Kidney glomerular epithelial cell (primary cell): ENCODE data around the gene GANC.

Source experiments
- DNase-seq: peaks from one replicate; lab custom pipeline; 2025; lab: John Stamatoyannopoulos, UW

GANC gene

GRCh38 chr15:42348083-42348482 is 75.1 kb downstream of the GANC start:
- no peak for DNase-seq

DNA sequence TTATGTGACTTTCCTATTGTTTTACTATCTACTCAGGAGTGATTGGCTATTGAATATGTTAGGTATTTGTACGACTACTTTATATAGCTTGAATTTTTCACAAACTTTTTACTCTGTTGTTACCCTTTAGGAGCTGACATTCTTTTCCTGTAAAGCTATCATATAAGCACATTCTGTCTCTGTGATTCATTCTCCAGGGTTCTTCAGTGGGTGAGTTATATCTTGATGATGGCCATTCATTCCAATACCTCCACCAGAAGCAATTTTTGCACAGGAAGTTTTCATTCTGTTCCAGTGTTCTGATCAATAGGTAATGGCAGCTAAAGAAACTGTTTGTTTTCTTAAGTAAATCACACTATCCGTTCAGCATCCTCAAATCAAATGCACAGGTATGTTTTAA is 76.2 kb downstream of the GANC start:
- DNase-seq, result no peak

GRCh38 chr15:42352401-42352800 is 79.4 kb downstream of the GANC start:
- no peak for DNase-seq

- DNase-seq, result no peak
Observed at GRCh38 chr15:42353061-42353460, 80.1 kb downstream of the GANC start.

DNA sequence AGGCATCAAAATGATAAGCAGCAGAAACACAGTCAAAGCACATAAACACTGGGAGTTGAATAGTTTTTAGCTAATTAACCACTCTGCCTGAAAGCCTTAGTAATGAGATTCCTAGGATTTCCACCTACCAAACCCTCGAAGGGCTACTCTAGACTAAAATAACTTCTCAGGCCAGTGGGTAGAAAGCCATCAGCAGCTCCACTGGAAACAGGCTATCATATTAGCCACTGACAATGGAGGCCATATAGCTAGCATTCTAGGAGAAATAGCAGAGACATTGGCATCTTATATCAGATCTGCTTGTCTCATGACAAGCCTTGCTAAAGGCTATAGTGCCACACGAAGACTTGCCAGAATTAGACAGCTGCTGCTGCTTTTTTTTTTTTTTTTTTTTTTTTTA is 81.8 kb downstream of the GANC start:
- DNase-seq, result no peak

- DNase-seq, result no peak
Observed at GRCh38 chr15:42355291-42355690, 82.3 kb downstream of the GANC start.

DNA sequence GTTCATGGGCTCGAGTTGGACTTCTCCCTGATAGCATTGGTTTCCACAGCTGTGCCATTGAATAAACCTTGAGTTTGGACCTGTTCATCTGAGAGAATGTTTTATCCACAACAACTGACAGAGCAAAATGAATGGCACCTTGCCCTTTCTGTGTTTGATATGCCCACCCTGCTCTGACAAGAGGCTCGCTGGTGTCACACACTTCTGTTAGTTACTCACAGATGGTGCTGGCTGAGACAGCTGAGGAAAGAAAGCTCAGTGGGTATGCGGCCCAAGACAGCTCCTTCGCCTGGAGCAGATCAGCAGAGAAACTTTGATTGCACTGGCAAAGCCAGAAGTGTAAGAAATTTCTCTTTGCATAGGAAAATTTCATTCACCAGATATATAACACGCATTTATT is 83.8 kb downstream of the GANC start:
- DNase-seq, result no peak

- DNase-seq, result no peak
Observed at GRCh38 chr15:42358141-42358540, 85.1 kb downstream of the GANC start.

- DNase-seq, result no peak
Observed at GRCh38 chr15:42359249-42359648, 86.2 kb downstream of the GANC start, which contains the start of gene CAPN3. CAPN3 (plus strand) TSS chr15:42359501; CDS start chr15:42359806, 305 bp downstream.

- DNase-seq, result no peak
Observed at GRCh38 chr15:42359985-42360384, 87.0 kb downstream of the GANC start.

DNA sequence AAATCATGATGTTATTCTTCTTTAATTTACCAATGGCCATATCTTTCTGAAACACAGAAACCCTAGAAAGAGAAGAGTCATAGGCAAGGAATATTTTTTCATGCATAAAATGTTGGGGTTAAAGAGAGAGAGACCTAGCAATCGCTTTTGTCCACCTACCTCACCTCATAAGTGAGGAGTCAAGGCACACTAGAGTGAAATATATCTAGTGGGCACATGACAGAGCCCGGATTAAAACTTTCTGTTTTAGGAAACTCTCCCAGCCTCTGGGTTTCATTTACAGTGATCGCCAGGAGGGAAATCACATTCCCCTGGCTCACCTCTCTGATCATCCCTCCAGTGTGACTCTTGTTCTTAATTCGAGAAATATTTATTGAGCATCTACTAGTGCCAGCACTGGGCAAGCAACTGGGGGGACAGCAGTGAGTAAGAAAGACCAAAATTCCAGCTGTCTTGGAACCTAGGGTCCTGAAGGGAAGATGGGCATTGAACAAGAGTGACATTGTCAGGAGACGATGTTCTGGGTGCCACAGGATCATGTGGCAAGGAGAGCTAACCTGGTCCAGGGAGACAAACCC is 87.6 kb downstream of the GANC start:
- no peak for DNase-seq

DNA sequence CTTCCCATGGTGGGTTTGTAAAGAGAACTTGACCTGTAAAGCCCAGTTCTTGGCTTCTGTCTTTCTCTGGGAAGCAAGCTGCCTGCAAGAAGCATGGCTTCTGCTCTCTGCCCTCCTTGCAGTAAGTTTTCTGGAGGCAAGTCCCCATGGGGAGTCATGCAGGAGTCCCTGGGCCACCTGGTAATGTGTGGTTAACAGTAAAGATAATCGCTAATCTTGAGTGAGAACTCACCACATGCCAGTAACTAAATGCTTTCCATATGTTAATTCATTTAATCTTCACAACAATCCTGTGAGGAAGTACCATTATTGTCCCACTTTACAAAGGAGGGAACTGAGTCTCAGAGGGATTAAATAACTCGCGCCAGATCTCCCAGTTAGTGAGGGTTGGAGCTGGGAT is 90.5 kb downstream of the GANC start:
- no peak for DNase-seq

GRCh38 chr15:42363942-42364341 is 90.9 kb downstream of the GANC start:
- DNase-seq, result no peak

GRCh38 chr15:42364529-42364928 is 91.5 kb downstream of the GANC start:
- DNase-seq, result peak; percentile 1

DNA sequence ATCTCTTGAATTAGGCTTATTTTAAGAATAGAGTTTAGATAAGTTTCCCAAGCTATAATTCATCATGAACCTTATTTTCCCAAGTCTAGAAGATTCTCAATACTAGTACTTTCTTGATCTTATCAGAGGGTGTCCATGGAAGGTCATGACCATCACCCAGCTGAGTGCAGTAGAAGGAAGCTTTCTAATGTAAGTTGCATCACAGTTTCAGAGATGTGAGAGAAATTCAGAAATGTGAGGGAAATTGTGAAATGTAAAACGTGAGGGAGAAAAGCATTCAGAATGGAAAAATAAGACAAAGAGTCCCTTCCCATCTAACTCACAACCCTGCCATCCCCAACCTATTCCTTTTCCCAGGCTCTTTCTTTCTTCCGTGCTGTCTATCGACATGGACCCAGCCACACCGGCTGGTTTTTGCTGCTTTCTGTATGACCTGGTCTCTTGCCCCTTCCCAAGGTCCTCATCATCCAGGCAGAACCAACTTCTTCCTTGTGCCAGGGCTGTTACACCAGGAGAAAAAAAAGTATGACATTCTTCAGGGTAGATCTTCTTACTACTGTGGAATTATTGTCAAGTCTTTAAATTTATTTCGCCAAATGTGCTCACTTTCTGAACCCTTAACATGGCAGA is 93.0 kb downstream of the GANC start:
- no peak for DNase-seq

- no peak for DNase-seq
Observed at GRCh38 chr15:42367041-42367440, 94.0 kb downstream of the GANC start.

GRCh38 chr15:42368096-42368495 is 95.1 kb downstream of the GANC start:
- DNase-seq, result no peak

DNA sequence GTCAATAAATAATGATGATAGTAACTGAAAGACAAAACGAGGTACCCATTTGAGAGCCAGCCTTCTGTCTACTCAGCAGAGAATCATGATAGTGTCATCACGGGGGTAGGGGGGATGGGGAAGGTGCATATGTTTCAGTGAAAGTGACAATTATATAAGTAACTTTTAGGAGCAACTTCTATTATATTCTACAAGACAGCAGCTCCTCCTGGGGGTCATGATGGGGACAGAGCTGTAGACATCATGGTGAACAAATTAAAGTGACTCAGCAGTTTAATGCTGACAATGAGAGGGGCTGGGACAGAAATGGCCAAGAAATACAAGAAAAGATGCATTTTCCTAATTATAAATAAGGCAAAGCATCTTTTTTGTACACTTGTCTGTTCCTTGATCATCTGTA is 98.1 kb downstream of the GANC start:
- no peak for DNase-seq

GRCh38 chr15:42373274-42373673 is 100.3 kb downstream of the GANC start:
- DNase-seq, result no peak

DNA sequence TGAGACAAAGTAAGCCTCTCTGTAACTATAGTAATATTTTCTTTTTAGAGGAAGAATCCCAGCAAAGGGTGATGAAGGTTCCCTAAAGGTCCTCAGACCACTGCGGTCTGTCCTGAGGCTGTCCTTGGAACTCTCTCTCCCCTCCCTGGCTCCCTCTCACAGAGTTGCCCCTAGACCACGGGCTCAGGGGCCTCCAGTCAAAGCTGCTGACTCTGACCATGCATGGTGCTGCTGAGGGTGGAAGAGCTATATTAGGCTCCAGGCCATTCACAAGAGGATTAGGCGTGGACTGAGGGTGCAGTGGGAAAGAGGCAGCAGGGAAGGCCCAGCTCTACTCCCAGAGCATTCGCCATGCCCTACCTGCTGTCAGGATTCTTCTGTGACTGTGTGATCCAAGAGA is 100.9 kb downstream of the GANC start:
- no peak for DNase-seq

- DNase-seq, result no peak
Observed at GRCh38 chr15:42374810-42375209, 101.8 kb downstream of the GANC start.

DNA sequence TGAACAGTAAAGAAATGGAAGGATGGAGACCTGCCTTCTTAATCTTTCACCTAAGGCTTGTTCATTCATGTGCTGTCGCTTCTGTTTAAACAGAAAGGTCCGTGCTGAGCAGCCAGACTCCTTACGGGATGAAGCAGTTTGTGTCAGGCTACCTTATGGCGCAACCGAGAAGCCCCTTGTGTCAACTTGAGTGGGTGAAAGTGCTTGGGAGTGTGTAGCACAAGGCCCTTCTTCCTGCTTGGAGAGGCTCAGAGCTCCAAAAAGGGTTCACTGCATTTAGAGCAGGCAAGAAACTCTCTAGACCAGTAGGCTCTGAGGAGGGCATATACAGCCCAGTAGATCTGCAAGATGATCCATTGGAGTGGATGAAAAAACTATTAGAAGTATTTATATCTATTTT is 102.3 kb downstream of the GANC start:
- no peak for DNase-seq

- DNase-seq, result no peak
Observed at GRCh38 chr15:42375941-42376340, 102.9 kb downstream of the GANC start.

DNA sequence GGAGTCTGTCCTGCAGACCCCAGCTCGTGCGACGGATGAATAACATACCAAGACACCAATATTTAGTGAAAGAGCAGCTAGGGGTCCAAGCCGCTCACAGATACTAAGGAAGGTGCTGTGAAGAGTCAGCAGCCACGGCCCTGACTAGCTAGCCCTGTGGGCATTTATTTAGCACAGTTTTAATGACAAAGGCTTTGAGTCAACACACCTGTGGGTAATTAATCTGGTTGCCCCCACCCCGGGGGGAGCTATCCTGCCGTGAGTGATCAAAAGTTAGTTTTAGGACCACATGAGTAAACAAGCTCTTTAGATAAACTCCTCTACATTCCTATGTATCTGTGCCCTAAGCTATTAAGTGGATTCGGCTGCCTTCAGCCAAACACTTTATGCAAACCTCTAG is 105.0 kb downstream of the GANC start:
- DNase-seq, result no peak
